H1 (cell line): ENCODE measurements around the gene ITIH1. TPM values are rescaled to one million over a fixed set of nuclear protein-coding genes. Genes with fewer than 3 reads are reported as not detected.

Experiments
- CTCF ChIA-PET: fragments of 300-600 bp; sonication (Branson Sonifier 250); formaldehyde crosslinking; loops from one replicate; lab custom pipeline; 2021; ENCODE audit not compliant: partially characterized antibody; lab: Charles Lee
- POLR2A ChIA-PET: fragments of 300-600 bp; sonication (Branson Sonifier 250); formaldehyde crosslinking; loops from one replicate; lab custom pipeline; 2021; ENCODE audit warnings: inconsistent platforms; ENCODE audit not compliant: partially characterized antibody; lab: Charles Lee
- DNase-seq, 2 experiments: peaks; one replicate each; pipeline versions ENCODE4 v3.0.0 to v3.0.0-alpha.2; 2010 to 2022; ENCODE audit warnings: low spot score in 2 of 2, low read depth in 1 of 2, mixed read lengths in 1 of 2
- FAIRE-seq: peaks from 2 replicates; lab custom pipeline; 2011; peaks lifted over from hg19 to GRCh38; lab: Jason Lieb, UNC
- H2AFZ ChIP-seq: 2 replicates; pipeline ENCODE4 v1.8.1; 2012; ENCODE audit warnings: low read length, inconsistent platforms
- H2AK5ac ChIP-seq: 2 replicates; pipeline ENCODE4 v1.6.1; 2013; ENCODE audit warnings: low read depth, low read length
- H2BK120ac ChIP-seq: replicated peaks from 2 replicates; pipeline ENCODE3; 2013; ENCODE audit warnings: low read depth, low read length, inconsistent platforms
- H2BK12ac ChIP-seq: 2 replicates; pipeline ENCODE4 v1.6.1; 2013; ENCODE audit warnings: low read depth, low read length
- H2BK15ac ChIP-seq: 2 replicates; pipeline ENCODE4 v1.6.1; 2013; ENCODE audit warnings: low read length
- H2BK20ac ChIP-seq: 2 replicates; pipeline ENCODE4 v1.6.1; 2013; ENCODE audit warnings: low read length
- H2BK5ac ChIP-seq: 2 replicates; pipeline ENCODE4 v1.6.1; 2013; ENCODE audit warnings: low read depth, low read length
- H3K14ac ChIP-seq: 2 replicates; pipeline ENCODE4 v1.6.1; 2013; ENCODE audit warnings: inconsistent platforms; ENCODE audit not compliant: insufficient read length
- H3K18ac ChIP-seq: 2 replicates; pipeline ENCODE4 v1.6.1; 2013; ENCODE audit warnings: low read length; ENCODE audit errors: extremely low read depth
- H3K23ac ChIP-seq: 2 replicates; pipeline ENCODE4 v1.6.1; 2013; ENCODE audit warnings: inconsistent platforms; ENCODE audit not compliant: insufficient read length
- H3K23me2 ChIP-seq: 2 replicates; pipeline ENCODE4 v1.6.1; 2013; ENCODE audit warnings: low read depth, low read length
- H3K27ac ChIP-seq: 2 replicates; pipeline ENCODE4 v1.6.1; 2011; ENCODE audit warnings: low read depth, low read length, inconsistent platforms
- H3K27me3 ChIP-seq, 4 experiments: replicated peaks in 1 of 4; 1 replicate in 1 of 4; 2 replicates in 3 of 4; pipeline versions ENCODE4 v1.6.1 to v1.8.1; 2011 to 2013; ENCODE audit warnings: low read length in 3 of 4, mild to moderate bottlenecking in 3 of 4, inconsistent platforms in 2 of 4, mixed read lengths in 2 of 4, moderate library complexity in 1 of 4; ENCODE audit not compliant: control insufficient read depth in 3 of 4, insufficient read depth in 3 of 4; ENCODE audit errors: extremely low read depth in 1 of 4
- H3K36me3 ChIP-seq, 4 experiments: 2 replicates each; pipeline versions ENCODE4 v1.6.1 to v1.8.1; 2011 to 2013; ENCODE audit warnings: mild to moderate bottlenecking in 4 of 4, low read length in 3 of 4, moderate library complexity in 2 of 4, control low read depth in 1 of 4, inconsistent platforms in 1 of 4; ENCODE audit not compliant: insufficient read depth in 4 of 4, control insufficient read depth in 2 of 4
- H3K4ac ChIP-seq: replicated peaks from 2 replicates; pipeline ENCODE3; 2013; ENCODE audit warnings: low read length, low read depth, mixed read lengths, inconsistent platforms; ENCODE audit not compliant: insufficient read length
- H3K4me1 ChIP-seq, 4 experiments: replicated peaks in 1 of 4; 1 replicate in 1 of 4; 2 replicates in 3 of 4; pipeline versions ENCODE4 v1.6.1 to v1.8.1; 2011 to 2013; ENCODE audit warnings: low read length in 3 of 4, inconsistent platforms in 2 of 4, mixed read lengths in 1 of 4; ENCODE audit not compliant: insufficient read depth in 4 of 4, control insufficient read depth in 3 of 4
- H3K4me2 ChIP-seq, 2 experiments: 2 replicates each; pipeline versions ENCODE4 v1.6.1 to v1.8.1; 2011 to 2013; ENCODE audit warnings: low read depth in 2 of 2, low read length in 2 of 2, control low read depth in 1 of 2, inconsistent platforms in 1 of 2, mild to moderate bottlenecking in 1 of 2; ENCODE audit not compliant: insufficient read depth in 1 of 2
- H3K4me3 ChIP-seq, 4 experiments: fragments of 200-600, 300-600 bp in 1 of 4; sonication (generic), shearing (Covaris generic), sonication (Bioruptor Twin) in 1 of 4; 2 replicates each; pipeline versions ENCODE4 v1.5.1 to v1.8.1; 2011 to 2016; ENCODE audit warnings: low read length in 4 of 4, low read depth in 3 of 4, control low read depth in 2 of 4, inconsistent platforms in 2 of 4, mild to moderate bottlenecking in 2 of 4, mixed read lengths in 1 of 4, moderate library complexity in 1 of 4; ENCODE audit not compliant: insufficient read depth in 2 of 4; ENCODE audit errors: extremely low read depth in 1 of 4
- H3K56ac ChIP-seq: replicated peaks from 2 replicates; pipeline ENCODE3; 2013; ENCODE audit warnings: low read depth, mild to moderate bottlenecking, mixed read lengths, low read length, inconsistent platforms; ENCODE audit not compliant: insufficient read length
- H3K79me1 ChIP-seq: 2 replicates; pipeline ENCODE4 v1.6.1; 2013; ENCODE audit warnings: low read depth, low read length, control low read depth
- H3K79me2 ChIP-seq, 2 experiments: 2 replicates each; pipeline versions ENCODE4 v1.6.1 to v1.8.1; 2012 to 2013; ENCODE audit warnings: low read length in 2 of 2, mild to moderate bottlenecking in 2 of 2, inconsistent platforms in 1 of 2; ENCODE audit not compliant: insufficient read depth in 2 of 2, control insufficient read depth in 1 of 2
- H3K9ac ChIP-seq, 4 experiments: replicated peaks in 1 of 4; 1 replicate in 1 of 4; 2 replicates in 3 of 4; pipeline versions ENCODE4 v1.6.1 to v1.8.1; 2011 to 2013; ENCODE audit warnings: low read depth in 3 of 4, low read length in 3 of 4, control low read depth in 2 of 4, mild to moderate bottlenecking in 2 of 4, moderate library complexity in 2 of 4, inconsistent platforms in 1 of 4; ENCODE audit errors: extremely low read depth in 1 of 4
- H3K9me3 ChIP-seq, 2 experiments: 2 replicates each; pipeline versions ENCODE4 v1.6.1 to v1.8.1; 2012 to 2013; ENCODE audit warnings: mild to moderate bottlenecking in 2 of 2, moderate library complexity in 2 of 2, control low read depth in 1 of 2, inconsistent platforms in 1 of 2, low read depth in 1 of 2, low read length in 1 of 2, mixed read lengths in 1 of 2; ENCODE audit not compliant: insufficient read depth in 2 of 2
- H4K20me1 ChIP-seq, 2 experiments: replicated peaks in 1 of 2; 2 replicates each; pipeline versions ENCODE3 to v1.8.1; 2011 to 2013; ENCODE audit warnings: inconsistent platforms in 2 of 2, low read length in 2 of 2, mild to moderate bottlenecking in 1 of 2; ENCODE audit not compliant: insufficient read depth in 2 of 2, control insufficient read depth in 1 of 2
- H4K5ac ChIP-seq: 2 replicates; pipeline ENCODE4 v1.6.1; 2013; ENCODE audit warnings: low read length, low read depth, mixed read lengths, inconsistent platforms; ENCODE audit not compliant: insufficient read length
- H4K8ac ChIP-seq: 2 replicates; pipeline ENCODE4 v1.8.0; 2013; ENCODE audit warnings: mild to moderate bottlenecking, moderate library complexity, low read length, inconsistent platforms; ENCODE audit not compliant: insufficient read depth; ENCODE audit errors: extremely low read depth
- H4K91ac ChIP-seq: replicated peaks from 2 replicates; pipeline ENCODE3; 2013; ENCODE audit warnings: low read length, mixed read lengths, inconsistent platforms; ENCODE audit not compliant: insufficient read length
- BACH1 ChIP-seq: IDR thresholded peaks from 2 replicates; pipeline ENCODE4 v1.6.1; 2012; ENCODE audit warnings: low read length, improper control_type of control experiment
- BRCA1 ChIP-seq: IDR thresholded peaks from 2 replicates; pipeline ENCODE4 v1.6.1; 2012; ENCODE audit warnings: low read depth, low read length, improper control_type of control experiment
- GABPA ChIP-seq: IDR thresholded peaks from 2 replicates; pipeline ENCODE4 v1.6.1; 2011; ENCODE audit warnings: mild to moderate bottlenecking, low read length, moderate library complexity, borderline replicate concordance; ENCODE audit not compliant: insufficient read depth
- KDM5A ChIP-seq: fragments of 200-600 bp; IDR thresholded peaks from 2 replicates; pipeline ENCODE4 v1.7.1; 2012; ENCODE audit warnings: mild to moderate bottlenecking, low read length, inconsistent platforms, mixed read lengths
- RBBP5 ChIP-seq: IDR thresholded peaks from 2 replicates; pipeline ENCODE4 v1.7.1; 2012; ENCODE audit warnings: low read depth, mild to moderate bottlenecking, inconsistent platforms, low read length, moderate library complexity, borderline replicate concordance
- SIX5 ChIP-seq: IDR thresholded peaks from 2 replicates; pipeline ENCODE4 v1.6.1; 2011; ENCODE audit warnings: mild to moderate bottlenecking, low read depth, low read length
- SRF ChIP-seq: IDR thresholded peaks from 2 replicates; pipeline ENCODE4 v1.6.1; 2011; ENCODE audit warnings: mild to moderate bottlenecking, low read depth, low read length, moderate library complexity
- TAF7 ChIP-seq: optimal IDR thresholded peaks from 2 replicates; pipeline ENCODE3; 2011; ENCODE audit warnings: low read depth, mild to moderate bottlenecking, inconsistent platforms, low read length, moderate library complexity, borderline replicate concordance
- WGBS, 2 experiments: shearing (Covaris generic) in 1 of 2; methylation state at CpG; one replicate each; pipeline versions ENCODE4 v1.1.6 to v1.1.7; 2013 to 2015; ENCODE audit warnings: low lambda C conversion rate in 2 of 2, mixed read lengths in 2 of 2, inconsistent platforms in 1 of 2, low coverage in 1 of 2, missing lambda C conversion rate in 1 of 2; ENCODE audit not compliant: insufficient replicate concordance in 2 of 2, insufficient coverage in 1 of 2, insufficient read length in 1 of 2; ENCODE audit errors: extremely low coverage in 1 of 2, missing lambda C conversion rate in 1 of 2; 5-methylcytosine and 5-hydroxymethylcytosine counted together
- polyA plus RNA-seq, 7 experiments: library from polyadenylated mRNA; depleted of rRNA in 3 of 7; stranded (reverse) in 5 of 7; unstranded in 2 of 7; fragments of >200 nt in 5 of 7; fragments of 200-250 nt in 2 of 7; gene quantifications; 1 replicate in 5 of 7; 2 replicates in 1 of 7; 4 replicates in 1 of 7; pipeline versions ENCODE4 v1.2.1 to v1.2.3, GENCODE V29; 2011 to 2013; ENCODE audit warnings: missing spikeins in 2 of 7, mixed read lengths in 2 of 7
- total RNA-seq: library from RNA; stranded (reverse); fragmentation: NEBNext Ultra II Directional; extraction: Animal tissue kit (Norgen Biotek cat#: 25700); gene quantifications from 2 replicates; pipeline ENCODE4 v1.2.1, GENCODE V29; 2021

The ITIH1 gene
- total and polyA plus RNA-seq, 2 of the 8 experiments (the other 6 are each of a cell fraction or from before 2014, with no cell fraction given) = not detected

DNA sequence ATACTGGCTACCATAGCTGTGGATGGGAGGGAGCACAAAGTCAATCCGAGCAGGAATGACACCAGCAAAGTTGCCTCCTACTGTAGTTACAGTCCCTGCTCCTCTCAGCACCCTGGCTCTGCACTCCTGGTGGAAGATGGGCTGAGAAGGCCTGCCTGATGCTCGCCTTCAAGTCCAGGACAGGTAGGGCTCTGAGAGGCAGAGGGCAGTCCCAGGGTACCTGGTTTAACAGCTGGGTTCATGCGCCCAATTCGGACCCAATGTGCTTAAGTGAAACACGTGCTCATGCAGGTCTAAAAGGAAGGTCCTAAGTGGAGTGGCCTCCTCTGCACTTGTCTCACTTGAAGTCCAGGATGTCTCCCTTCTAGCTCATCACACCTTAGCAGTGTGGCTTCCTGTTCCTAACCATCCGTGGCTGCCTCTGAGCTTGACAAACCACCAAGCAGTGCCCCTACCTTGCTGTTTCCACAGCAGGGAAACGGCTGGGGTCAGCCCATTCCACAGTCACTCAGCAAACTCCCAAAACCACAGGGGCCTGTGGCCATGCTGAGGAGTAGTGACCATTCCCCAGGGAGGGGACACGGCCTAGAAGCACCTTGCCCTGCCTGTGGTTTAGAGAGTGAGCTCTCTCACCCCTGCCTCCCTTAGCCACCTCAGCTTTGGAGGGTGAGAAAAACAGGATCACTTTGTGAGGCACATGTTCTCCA lies 61.3 kb downstream of the ITIH1 start:
- Histone ChIP-seq H3K56ac (no peak overlapping the region), H3K4ac (no peak overlapping the region), H2BK20ac (no peak overlapping the region), H3K36me3 (peaks cover 0 to 5% (median 2%) of the 10 kb centered on the region in 4 experiments; a peak in 3 of 8 replicates), H3K79me1 (no peaks in the 10 kb centered on the region; the same call in 1 of the 2 replicates), H3K23ac (no peak overlapping the region), H3K18ac (no peak overlapping the region), H3K23me2 (no peaks in the 10 kb centered on the region), H3K27ac (no peak overlapping the region), H2BK5ac (no peak overlapping the region), H2BK15ac (no peak overlapping the region), H2BK120ac (no peak overlapping the region), H2AFZ (no peak overlapping the region), H3K14ac (no peak overlapping the region), H3K4me1 (peaks cover 0 to 5% (median 0%) of the 10 kb centered on the region in 4 experiments; a peak in 3 of 7 replicates), H4K91ac (no peak overlapping the region), H2AK5ac (no peak overlapping the region), H3K79me2 (no peaks in the 10 kb centered on the region), H4K20me1 (peaks cover 0 to 8% of the 10 kb centered on the region in 2 experiments), H3K4me3 (no peak overlapping the region), H2BK12ac (no peak overlapping the region), H3K27me3 (no peaks in the 10 kb centered on the region), H4K8ac (no peak overlapping the region), H3K9ac (no peak overlapping the region), H3K4me2 (no peak overlapping the region), H3K9me3 (no peaks in the 10 kb centered on the region), H4K5ac (no peak overlapping the region)
- ChIA-PET POLR2A (no interaction called here), CTCF (interaction anchor here (0.6 to 6.5 kb wide), 11 partner anchors 7 to 272 kb away, joined by 3 to 73 read pairs (median 6); no protein-coding TSS in a partner anchor)
- TF ChIP-seq BACH1 (no peak), KDM5A (no peak), SIX5 (no peak), BRCA1 (no peak), RBBP5 (no peak), GABPA (no peak), TAF7 (no peak), SRF (no peak)
- FAIRE-seq = no peak
- 91% methylated on average over 8 of the region's 8 CpGs; no CpG with 5 or more reads in 1 of the 2 experiments for WGBS, 2 experiments
- DNase-seq = no peak
